HG03571 (cell line): ENCODE measurements around the gene DOP1A.

ENCODE experiments used
- ATAC-seq: cut with Tn5 transposase; IDR thresholded peaks from one replicate; pipeline ENCODE4 v1.9.1; 2021; ENCODE audit not compliant: unreplicated experiment

DOP1A gene

GRCh38 chr6:83199173-83199862, 131.8 kb downstream of the DOP1A start:
- peak; percentile 47 for ATAC-seq

- no peak for ATAC-seq
Measured at GRCh38 chr6:83199863-83200225, 132.4 kb downstream of the DOP1A start.

GRCh38 chr6:83202031-83202430, 134.6 kb downstream of the DOP1A start:
- ATAC-seq = no peak

- ATAC-seq = peak; percentile 96
Measured at GRCh38 chr6:83215131-83216047, 147.9 kb downstream of the DOP1A start.

- no peak for ATAC-seq
Measured at GRCh38 chr6:83216806-83217205, 149.3 kb downstream of the DOP1A start.
